ENCODE data around the gene ASGR1. TPM values are rescaled to one million over a fixed set of nuclear protein-coding genes. Genes with fewer than 3 reads are reported as not detected.

ASGR1 gene
- total and polyA plus RNA-seq, 10 donors: 1.3 to 10.2 (median 3.8) TPM

DNA sequence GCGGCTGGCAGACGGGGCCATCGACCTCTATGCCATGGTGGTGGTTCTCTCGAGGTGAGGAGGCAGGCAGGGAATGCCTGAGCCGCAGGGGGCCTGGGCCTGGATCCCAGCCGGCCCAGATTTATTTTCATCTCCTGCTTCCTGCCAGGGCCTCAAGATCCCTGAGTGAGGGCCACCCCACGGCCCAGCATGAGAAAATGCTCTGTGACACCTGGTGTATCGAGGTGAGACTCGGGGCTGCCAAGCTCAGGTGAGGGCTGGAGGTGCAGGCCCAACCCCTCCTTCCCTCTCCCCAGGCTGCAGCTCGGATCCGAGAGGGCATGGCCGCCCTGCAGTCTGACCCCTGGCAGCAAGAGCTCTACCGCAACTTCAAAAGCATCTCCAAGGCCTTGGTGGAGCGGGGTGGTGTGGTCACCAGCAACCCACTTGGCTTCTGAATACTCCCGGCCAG, 45.5 kb upstream of the ASGR1 start:
- TF ChIP-seq POLR2AphosphoS5 (IDR thresholded peaks at IDR 0.05) (peak in 2 of 3 donors; percentile 7 to 47), POLR2A (IDR thresholded peaks at IDR 0.05) (no peak)
- intact Hi-C loops (cut with DNase I; ENCODE audit: low total_unique reads): no loop called here
- no peak for DNase-seq
- Histone ChIP-seq H3K9me3 (no peaks in the 10 kb centered on the region), H3K36me3 (peaks cover 0 to 89% (median 76%) of the 10 kb centered on the region in 6 donors), H3K27ac (peak overlapping the region in 1 of 8 donors; percentile 38), H3K4me3 (no peak overlapping the region), H3K27me3 (replicated peaks in 1 of 7) (no peaks in the 10 kb centered on the region), H3K4me1 (peaks cover 9 to 36% (median 19%) of the 10 kb centered on the region in 6 donors)
- 68 to 85% (median 79%) methylated on average over 8 to 15 of the region's 15 CpGs for WGBS, 5 donors

DNA sequence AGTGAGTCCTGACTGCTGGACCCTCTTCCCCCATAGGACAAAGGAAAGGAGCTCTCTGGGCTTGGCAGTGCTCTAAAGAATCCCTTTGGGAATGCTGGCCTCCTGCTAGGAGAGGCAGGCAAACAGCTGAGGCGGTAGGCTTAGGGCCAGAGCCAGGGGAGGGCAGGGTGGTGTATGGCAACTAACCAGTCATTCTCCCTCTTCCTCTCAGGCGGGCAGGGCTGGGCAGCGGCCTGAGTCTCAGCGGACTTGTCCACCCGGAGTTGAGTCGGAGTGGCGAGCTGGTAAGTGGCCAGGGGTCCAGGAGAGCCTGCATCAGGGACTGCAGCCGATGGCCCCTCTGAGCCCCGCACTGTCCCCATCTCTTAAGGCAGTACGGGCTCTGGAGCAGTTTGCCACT, 44.9 kb upstream of the ASGR1 start:
- H3K4me3 ChIP-seq: no peak overlapping the region
- no peaks in the 10 kb centered on the region for H3K9me3 ChIP-seq
- H3K27me3 ChIP-seq (replicated peaks in 1 of 7): no peaks in the 10 kb centered on the region
- no peak for TF ChIP-seq POLR2A (IDR thresholded peaks at IDR 0.05)
- TF ChIP-seq POLR2AphosphoS5 (IDR thresholded peaks at IDR 0.05): peak; percentile 23 to 66 (median 42)
- H3K27ac ChIP-seq: peak overlapping the region in 1 of 8 donors; percentile 38
- intact Hi-C loops (cut with DNase I; ENCODE audit: low total_unique reads): no loop called here
- peaks cover 14 to 42% (median 24%) of the 10 kb centered on the region in 6 donors for H3K4me1 ChIP-seq
- WGBS, 5 donors: 78 to 93% (median 91%) methylated on average over 9 to 10 of the region's 10 CpGs
- peaks cover 0 to 83% (median 70%) of the 10 kb centered on the region in 6 donors for H3K36me3 ChIP-seq
- DNase-seq: no peak

DNA sequence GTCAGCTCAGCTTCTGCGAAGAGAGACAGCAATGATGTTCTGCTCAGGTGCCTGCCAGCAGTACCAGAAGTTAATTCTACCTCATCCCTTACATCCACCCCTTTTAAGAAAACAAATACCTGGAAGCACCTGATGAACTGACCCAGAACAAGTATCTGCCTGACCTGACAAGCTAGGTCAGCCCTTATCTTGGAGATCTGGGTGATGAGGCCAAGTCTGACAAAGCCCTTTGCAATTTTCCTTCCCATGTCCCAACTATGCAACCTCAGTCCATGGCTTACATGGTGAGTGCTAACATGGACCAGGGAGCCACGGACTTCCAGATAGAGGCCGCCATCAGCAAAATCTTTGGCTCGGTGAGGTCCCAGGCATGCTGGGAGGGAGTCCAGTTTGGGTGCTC, 44.2 kb upstream of the ASGR1 start:
- intact Hi-C loops (cut with DNase I; ENCODE audit: low total_unique reads): no loop called here
- 88 to 98% (median 93%) methylated on average over 4 of the region's 4 CpGs for WGBS, 5 donors
- H3K27ac ChIP-seq: peak overlapping the region in 1 of 8 donors; percentile 38
- no peak overlapping the region for H3K4me3 ChIP-seq
- TF ChIP-seq POLR2A (IDR thresholded peaks at IDR 0.05): no peak
- TF ChIP-seq, protein P1, sequence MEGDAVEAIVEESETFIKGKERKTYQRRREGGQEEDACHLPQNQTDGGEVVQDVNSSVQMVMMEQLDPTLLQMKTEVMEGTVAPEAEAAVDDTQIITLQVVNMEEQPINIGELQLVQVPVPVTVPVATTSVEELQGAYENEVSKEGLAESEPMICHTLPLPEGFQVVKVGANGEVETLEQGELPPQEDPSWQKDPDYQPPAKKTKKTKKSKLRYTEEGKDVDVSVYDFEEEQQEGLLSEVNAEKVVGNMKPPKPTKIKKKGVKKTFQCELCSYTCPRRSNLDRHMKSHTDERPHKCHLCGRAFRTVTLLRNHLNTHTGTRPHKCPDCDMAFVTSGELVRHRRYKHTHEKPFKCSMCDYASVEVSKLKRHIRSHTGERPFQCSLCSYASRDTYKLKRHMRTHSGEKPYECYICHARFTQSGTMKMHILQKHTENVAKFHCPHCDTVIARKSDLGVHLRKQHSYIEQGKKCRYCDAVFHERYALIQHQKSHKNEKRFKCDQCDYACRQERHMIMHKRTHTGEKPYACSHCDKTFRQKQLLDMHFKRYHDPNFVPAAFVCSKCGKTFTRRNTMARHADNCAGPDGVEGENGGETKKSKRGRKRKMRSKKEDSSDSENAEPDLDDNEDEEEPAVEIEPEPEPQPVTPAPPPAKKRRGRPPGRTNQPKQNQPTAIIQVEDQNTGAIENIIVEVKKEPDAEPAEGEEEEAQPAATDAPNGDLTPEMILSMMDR (IDR thresholded peaks at IDR 0.05 in 8 of 11, conservative IDR thresholded peaks at IDR 0.05 in 3 of 11): no peak
- TF ChIP-seq POLR2AphosphoS5 (IDR thresholded peaks at IDR 0.05): no peak
- H3K4me1 ChIP-seq: peaks cover 19 to 50% (median 32%) of the 10 kb centered on the region in 6 donors
- DNase-seq: no peak
- no peaks in the 10 kb centered on the region for H3K9me3 ChIP-seq
- H3K27me3 ChIP-seq (replicated peaks in 1 of 7): no peaks in the 10 kb centered on the region
- H3K36me3 ChIP-seq: peaks cover 0 to 76% (median 63%) of the 10 kb centered on the region in 6 donors

DNA sequence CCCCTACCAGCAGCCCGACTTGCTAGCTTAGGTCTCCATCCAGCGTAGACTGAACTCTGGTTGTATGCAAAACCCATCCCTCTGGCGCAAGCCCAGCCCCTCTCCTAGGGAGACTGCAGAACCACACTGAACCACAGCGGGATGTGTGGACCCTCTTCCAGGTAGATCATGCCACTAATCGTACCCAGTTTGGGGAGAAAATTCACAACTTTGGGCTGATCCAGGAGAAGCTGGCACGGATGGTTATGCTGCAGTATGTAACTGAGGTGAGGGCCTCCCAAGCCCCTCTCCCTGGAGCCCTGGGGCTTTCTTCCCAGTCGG, 43.8 kb upstream of the ASGR1 start:
- no peak overlapping the region for H3K4me3 ChIP-seq
- H3K9me3 ChIP-seq: no peaks in the 10 kb centered on the region
- TF ChIP-seq POLR2AphosphoS5 (IDR thresholded peaks at IDR 0.05) (peak in 1 of 3 donors; percentile 16), POLR2A (IDR thresholded peaks at IDR 0.05) (no peak)
- H3K27ac ChIP-seq: peak overlapping the region in 1 of 8 donors; percentile 38
- 83 to 90% (median 86%) methylated on average over 6 to 7 of the region's 7 CpGs for WGBS, 5 donors
- intact Hi-C loops (cut with DNase I; ENCODE audit: low total_unique reads): no loop called here
- H3K4me1 ChIP-seq: peaks cover 23 to 54% (median 36%) of the 10 kb centered on the region in 6 donors
- H3K36me3 ChIP-seq: peaks cover 0 to 72% (median 59%) of the 10 kb centered on the region in 6 donors
- H3K27me3 ChIP-seq (replicated peaks in 1 of 7): no peaks in the 10 kb centered on the region
- no peak for DNase-seq

DNA sequence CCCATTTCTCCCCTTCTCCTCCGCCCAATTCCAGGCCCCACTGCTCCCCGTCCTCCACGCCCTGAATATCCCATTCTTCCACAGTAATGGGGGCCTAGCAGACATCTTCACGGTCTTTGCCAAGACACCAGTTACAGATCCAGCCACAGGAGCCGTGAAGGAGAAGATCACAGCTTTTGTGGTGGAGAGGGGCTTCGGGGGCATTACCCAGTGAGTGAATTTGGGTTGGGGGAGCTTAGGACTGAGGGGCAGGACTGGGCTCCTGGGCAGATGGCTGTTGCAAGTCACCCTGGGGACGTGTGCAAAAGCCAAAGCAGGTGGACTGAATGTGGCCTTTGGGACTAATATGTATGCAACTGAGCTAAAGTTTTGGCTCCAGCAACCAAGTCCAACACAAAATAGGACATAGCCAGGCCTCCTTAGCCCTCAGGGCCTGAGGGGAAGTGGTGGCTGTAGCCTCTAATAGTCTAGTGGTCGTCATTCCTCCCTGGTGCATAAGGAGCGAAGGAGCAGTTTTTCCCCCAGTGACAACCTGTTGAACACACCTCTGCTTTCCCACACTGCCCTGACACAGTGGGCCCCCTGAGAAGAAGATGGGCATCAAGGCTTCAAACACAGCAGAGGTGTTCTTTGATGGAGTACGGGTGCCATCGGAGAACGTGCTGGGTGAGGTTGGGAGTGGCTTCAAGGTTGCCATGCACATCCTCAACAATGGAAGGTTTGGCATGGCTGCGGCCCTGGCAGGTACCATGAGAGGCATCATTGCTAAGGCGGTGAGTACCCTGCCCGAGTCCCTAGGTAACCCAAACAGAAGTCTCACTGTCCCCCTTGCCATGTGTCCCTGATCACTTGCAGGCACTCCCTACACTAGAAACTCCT, 43.2 kb upstream of the ASGR1 start:
- H3K36me3 ChIP-seq: peaks cover 0 to 66% (median 53%) of the 10 kb centered on the region in 6 donors
- H3K27ac ChIP-seq: peak overlapping the region in 3 of 8 donors; percentile 91 to 99 (median 97)
- H3K4me1 ChIP-seq: peaks cover 27 to 60% (median 42%) of the 10 kb centered on the region in 6 donors
- TF ChIP-seq, protein P1 (IDR thresholded peaks at IDR 0.05 in 8 of 11, conservative IDR thresholded peaks at IDR 0.05 in 3 of 11): no peak
- TF ChIP-seq POLR2AphosphoS5 (IDR thresholded peaks at IDR 0.05): no peak
- no peak for TF ChIP-seq POLR2A (IDR thresholded peaks at IDR 0.05)
- H3K9me3 ChIP-seq: no peaks in the 10 kb centered on the region
- H3K27me3 ChIP-seq (replicated peaks in 1 of 7): no peaks in the 10 kb centered on the region
- H3K4me3 ChIP-seq: no peak overlapping the region
- WGBS, 5 donors: 86 to 93% (median 91%) methylated on average over 15 of the region's 15 CpGs
- intact Hi-C loops (cut with DNase I; ENCODE audit: low total_unique reads): no loop called here
- DNase-seq: no peak

Measured in spleen (tissue), 11 donors.